ENCODE measurements around the gene BCAR1.

DNA sequence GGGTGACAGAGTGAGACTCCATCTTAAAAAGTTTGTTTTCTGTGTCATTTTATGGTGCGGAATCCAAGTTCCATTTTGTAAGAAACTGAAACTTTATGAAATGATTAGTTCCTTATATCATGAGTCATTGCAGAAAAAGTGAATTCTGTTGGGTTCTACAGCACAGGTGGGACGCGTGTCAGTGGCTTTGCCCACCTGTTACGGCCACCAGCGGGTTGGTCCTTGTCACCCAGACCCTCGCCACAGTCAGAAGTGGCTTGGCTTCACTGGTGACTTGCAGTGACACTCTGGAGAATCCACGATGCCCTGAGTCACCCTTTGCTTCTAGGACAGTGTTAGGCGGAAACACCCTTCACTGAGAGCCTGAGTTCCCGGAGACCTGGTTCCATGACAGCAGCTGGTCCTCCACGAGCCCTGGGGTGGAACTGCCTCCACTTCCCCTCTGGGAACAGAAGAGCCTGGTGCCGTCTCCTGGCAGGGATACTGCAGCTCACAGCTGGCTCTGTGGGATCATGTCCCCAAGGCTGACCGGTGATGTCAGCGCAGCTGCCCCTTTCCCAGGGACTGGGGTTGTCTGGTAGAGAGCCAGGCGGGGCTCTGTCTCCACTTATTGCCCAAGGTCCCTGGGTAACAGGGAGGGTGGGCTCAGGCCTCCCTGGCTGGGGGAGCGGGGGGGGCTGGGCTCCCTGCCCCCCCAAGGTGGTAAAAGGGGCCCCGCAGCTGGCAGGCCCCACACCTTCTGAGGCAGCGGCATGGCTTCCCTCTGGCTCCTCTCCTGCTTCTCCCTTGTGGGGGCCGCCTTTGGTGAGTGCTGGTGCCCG is 33.0 kb downstream of the BCAR1 start, which contains the start of gene CTRB1:
- TF ChIP-seq, protein P1, sequence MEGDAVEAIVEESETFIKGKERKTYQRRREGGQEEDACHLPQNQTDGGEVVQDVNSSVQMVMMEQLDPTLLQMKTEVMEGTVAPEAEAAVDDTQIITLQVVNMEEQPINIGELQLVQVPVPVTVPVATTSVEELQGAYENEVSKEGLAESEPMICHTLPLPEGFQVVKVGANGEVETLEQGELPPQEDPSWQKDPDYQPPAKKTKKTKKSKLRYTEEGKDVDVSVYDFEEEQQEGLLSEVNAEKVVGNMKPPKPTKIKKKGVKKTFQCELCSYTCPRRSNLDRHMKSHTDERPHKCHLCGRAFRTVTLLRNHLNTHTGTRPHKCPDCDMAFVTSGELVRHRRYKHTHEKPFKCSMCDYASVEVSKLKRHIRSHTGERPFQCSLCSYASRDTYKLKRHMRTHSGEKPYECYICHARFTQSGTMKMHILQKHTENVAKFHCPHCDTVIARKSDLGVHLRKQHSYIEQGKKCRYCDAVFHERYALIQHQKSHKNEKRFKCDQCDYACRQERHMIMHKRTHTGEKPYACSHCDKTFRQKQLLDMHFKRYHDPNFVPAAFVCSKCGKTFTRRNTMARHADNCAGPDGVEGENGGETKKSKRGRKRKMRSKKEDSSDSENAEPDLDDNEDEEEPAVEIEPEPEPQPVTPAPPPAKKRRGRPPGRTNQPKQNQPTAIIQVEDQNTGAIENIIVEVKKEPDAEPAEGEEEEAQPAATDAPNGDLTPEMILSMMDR (IDR thresholded peaks at IDR 0.05; ENCODE audit: borderline replicate concordance, extremely low read depth, low read length, poor library complexity, severe bottlenecking): no peak
- TF ChIP-seq EZH2 (IDR thresholded peaks at IDR 0.05; ENCODE audit: borderline replicate concordance, low read depth, low read length, severe bottlenecking): no peak

Measured in DND-41 (cell line).